Measurements from ENCODE around the gene ATXN3.

The ATXN3 gene

DNA sequence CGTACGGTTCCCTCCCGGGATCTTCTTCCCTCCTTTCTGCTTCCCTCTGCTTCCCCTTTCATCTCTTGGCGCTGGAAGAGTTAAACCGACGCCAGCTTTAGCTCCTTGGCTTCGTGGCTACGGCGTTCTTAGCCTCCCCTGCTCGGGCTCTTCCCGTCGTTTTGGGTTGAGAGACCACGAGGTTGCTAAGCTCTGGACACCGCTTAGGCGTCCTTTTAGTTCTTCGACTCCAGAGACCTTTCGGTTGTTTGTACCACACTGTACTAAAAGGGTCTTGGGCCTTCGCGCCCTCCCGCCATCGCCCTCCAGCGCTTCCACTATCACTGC lies 15.9 kb upstream of the ATXN3 start:
- FAIRE-seq = no peak
- no peak for TF ChIP-seq POLR2A (IDR thresholded peaks at IDR 0.05; ENCODE audit: low read depth, low read length)
- no peak for TF ChIP-seq PAX5 (IDR thresholded peaks at IDR 0.05; ENCODE audit: insufficient read depth, low read length, severe bottlenecking)
- no peak for TF ChIP-seq TAF1 (IDR thresholded peaks at IDR 0.05; ENCODE audit: low read depth, low read length)
- DNase-seq (ENCODE audit: insufficient read length, low spot score) = peak; percentile 10

DNA sequence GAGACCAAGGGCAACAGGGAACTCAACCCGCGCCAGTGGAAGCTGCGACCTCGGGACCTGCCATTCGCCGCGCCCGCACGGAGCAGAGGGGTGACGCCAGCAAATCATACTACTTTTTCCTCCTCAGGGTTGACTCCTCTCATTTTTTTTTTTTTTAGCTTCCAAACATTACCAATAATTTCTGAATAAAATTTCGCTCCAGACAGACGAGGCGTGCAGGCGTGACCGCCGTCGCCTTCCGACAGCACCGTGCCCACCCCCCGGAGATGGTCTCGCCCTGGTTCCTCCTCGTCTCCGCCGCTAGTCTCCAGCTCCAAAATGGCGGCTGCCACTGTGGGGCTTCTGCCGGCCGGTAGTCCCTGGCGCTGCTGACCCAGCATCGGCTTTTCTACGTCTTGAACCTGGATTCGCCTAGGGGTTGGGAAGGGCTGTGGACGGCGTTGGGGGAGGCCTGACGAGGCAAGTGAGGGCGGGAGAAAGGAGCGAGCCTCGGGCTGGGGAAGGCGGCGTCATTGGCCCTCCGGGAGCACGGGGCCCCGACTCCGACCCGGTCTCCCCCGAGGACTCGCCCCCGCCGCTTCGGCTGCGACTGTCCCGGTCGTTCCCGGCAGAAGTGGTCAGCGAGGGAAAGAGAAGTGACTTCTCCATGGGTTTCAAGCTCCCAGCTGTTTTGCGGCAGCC lies 15.4 kb upstream of the ATXN3 start, which contains the start of the genes CPSF2 and NDUFB1:
Gene CPSF2 (plus strand): TSS at position 300 of the 681 bp plus-strand sequence. CDS start 9,016 bp downstream, outside the sequence.
Gene NDUFB1 (minus strand): TSS at position 37 of the 681 bp plus-strand sequence. CDS start 4,069 bp downstream, outside the sequence.
- DNase-seq (ENCODE audit: insufficient read length, low spot score) = peak; percentile 91

GRCh38 chr14:92121207-92121669 lies 14.9 kb upstream of the ATXN3 start:
- no peak for TF ChIP-seq PAX5 (IDR thresholded peaks at IDR 0.05; ENCODE audit: insufficient read depth, low read length, severe bottlenecking)
- no peak for TF ChIP-seq TAF1 (IDR thresholded peaks at IDR 0.05; ENCODE audit: low read depth, low read length)
- no peak; the same call in 1 of the 2 replicates for TF ChIP-seq POLR2A (IDR thresholded peaks at IDR 0.05; ENCODE audit: low read depth, low read length)
- DNase-seq (ENCODE audit: insufficient read length, low spot score) = no peak
- peak; percentile 16 for FAIRE-seq

More for the DNA sequence above, 15.4 kb upstream of the ATXN3 start, which contains the start of the genes CPSF2 and NDUFB1:
- TF ChIP-seq POU2F2 (IDR thresholded peaks at IDR 0.05; ENCODE audit: low read depth, low read length) (peak; percentile 89), TAF1 (IDR thresholded peaks at IDR 0.05; ENCODE audit: low read depth, low read length) (peak; percentile 98), PAX5 (IDR thresholded peaks at IDR 0.05; ENCODE audit: insufficient read depth, low read length, severe bottlenecking) (no peak), POLR2AphosphoS5 (IDR thresholded peaks at IDR 0.05; ENCODE audit: low read depth, low read length) (peak; percentile 94), POLR2A (IDR thresholded peaks at IDR 0.05; ENCODE audit: low read depth, low read length) (peak; percentile 97), SPI1 (IDR thresholded peaks at IDR 0.05; ENCODE audit: low read depth, low read length) (0 out of 2 replicates have a peak, but pooled peaks have one; percentile 4)
- peak; percentile 93 for FAIRE-seq

GRCh38 chr14:92109490-92109889 lies 3.1 kb upstream of the ATXN3 start:
- no peak for FAIRE-seq
- no peak for TF ChIP-seq POU2F2 (IDR thresholded peaks at IDR 0.05; ENCODE audit: low read depth, low read length)
- no peak for TF ChIP-seq PAX5 (IDR thresholded peaks at IDR 0.05; ENCODE audit: insufficient read depth, low read length, severe bottlenecking)
- TF ChIP-seq TAF1 (IDR thresholded peaks at IDR 0.05; ENCODE audit: low read depth, low read length) = no peak
- no peak for TF ChIP-seq POLR2A (IDR thresholded peaks at IDR 0.05; ENCODE audit: low read depth, low read length)
- no peak for TF ChIP-seq POLR2AphosphoS5 (IDR thresholded peaks at IDR 0.05; ENCODE audit: low read depth, low read length)
- TF ChIP-seq SPI1 (IDR thresholded peaks at IDR 0.05; ENCODE audit: low read depth, low read length) = no peak
- no peak for DNase-seq (ENCODE audit: insufficient read length, low spot score)

- peak; percentile 13 for DNase-seq (ENCODE audit: insufficient read length, low spot score)
- FAIRE-seq = peak; percentile 87
- TF ChIP-seq TAF1 (IDR thresholded peaks at IDR 0.05; ENCODE audit: low read depth, low read length) (no peak), SPI1 (IDR thresholded peaks at IDR 0.05; ENCODE audit: low read depth, low read length) (no peak), PAX5 (IDR thresholded peaks at IDR 0.05; ENCODE audit: insufficient read depth, low read length, severe bottlenecking) (no peak), POU2F2 (IDR thresholded peaks at IDR 0.05; ENCODE audit: low read depth, low read length) (peak; percentile 94), POLR2A (IDR thresholded peaks at IDR 0.05; ENCODE audit: low read depth, low read length) (no peak; the same call in 1 of the 2 replicates), POLR2AphosphoS5 (IDR thresholded peaks at IDR 0.05; ENCODE audit: low read depth, low read length) (peak; percentile 29; the same call in 1 of the 2 replicates)
Measured at GRCh38 chr14:92108345-92109254, 2.2 kb upstream of the ATXN3 start.

GRCh38 chr14:92105893-92106142 lies 564 bp downstream of the ATXN3 start:
- DNase-seq (ENCODE audit: insufficient read length, low spot score) (no peak), FAIRE-seq (no peak)
- no peak for TF ChIP-seq POLR2A (IDR thresholded peaks at IDR 0.05; ENCODE audit: low read depth, low read length)
- TF ChIP-seq SPI1 (IDR thresholded peaks at IDR 0.05; ENCODE audit: low read depth, low read length) = peak; percentile 10; the same call in 1 of the 2 replicates

DNA sequence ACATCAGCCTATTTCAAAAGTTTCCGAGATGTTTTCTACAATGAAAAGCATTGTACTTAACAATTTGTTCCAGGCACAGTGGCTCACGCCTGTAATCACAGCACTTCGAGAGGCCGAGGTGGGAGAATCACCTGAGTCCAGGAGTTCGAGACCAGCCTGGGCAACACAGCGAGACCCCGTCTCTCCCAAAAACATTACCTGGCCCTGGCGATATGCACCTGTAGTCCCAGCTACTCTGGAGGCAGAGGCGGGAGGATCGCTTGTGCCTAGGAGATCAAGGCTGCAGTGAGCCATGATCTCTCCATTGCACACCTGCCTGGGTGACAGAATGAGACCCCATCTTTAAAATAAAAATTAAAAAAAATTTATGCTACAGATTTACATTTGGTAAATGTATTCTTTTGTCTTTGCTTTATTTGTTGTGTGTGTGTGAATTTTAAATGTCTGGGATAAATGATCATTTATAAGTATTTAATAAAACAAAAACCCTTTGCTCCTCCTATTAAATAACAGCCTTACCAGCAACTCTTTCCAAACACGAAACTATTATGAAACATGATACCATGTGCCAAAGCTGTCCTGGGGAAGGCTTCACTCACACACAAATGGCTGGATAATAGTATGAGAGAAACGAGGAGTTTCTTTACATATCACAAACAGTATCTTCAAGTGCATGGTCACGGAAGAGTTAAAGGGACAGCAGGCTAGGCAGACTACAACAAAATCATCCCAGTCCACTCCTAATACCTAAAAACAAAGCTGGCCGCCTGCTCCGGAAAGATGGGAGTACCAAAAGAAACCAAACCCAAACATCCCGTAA lies 1.1 kb downstream of the ATXN3 start:
- FAIRE-seq (no peak), DNase-seq (ENCODE audit: insufficient read length, low spot score) (peak; percentile 12)
- no peak for TF ChIP-seq SPI1 (IDR thresholded peaks at IDR 0.05; ENCODE audit: low read depth, low read length)
- no peak for TF ChIP-seq POU2F2 (IDR thresholded peaks at IDR 0.05; ENCODE audit: low read depth, low read length)
- TF ChIP-seq TAF1 (IDR thresholded peaks at IDR 0.05; ENCODE audit: low read depth, low read length) = no peak
- no peak for TF ChIP-seq POLR2AphosphoS5 (IDR thresholded peaks at IDR 0.05; ENCODE audit: low read depth, low read length)
- TF ChIP-seq PAX5 (IDR thresholded peaks at IDR 0.05; ENCODE audit: insufficient read depth, low read length, severe bottlenecking) = no peak

GRCh38 chr14:92103363-92103989 lies 2.9 kb downstream of the ATXN3 start:
- DNase-seq (ENCODE audit: insufficient read length, low spot score) = no peak
- no peak for FAIRE-seq
- TF ChIP-seq POLR2AphosphoS5 (IDR thresholded peaks at IDR 0.05; ENCODE audit: low read depth, low read length) (no peak), POU2F2 (IDR thresholded peaks at IDR 0.05; ENCODE audit: low read depth, low read length) (no peak), POLR2A (IDR thresholded peaks at IDR 0.05; ENCODE audit: low read depth, low read length) (no peak), PAX5 (IDR thresholded peaks at IDR 0.05; ENCODE audit: insufficient read depth, low read length, severe bottlenecking) (no peak), TAF1 (IDR thresholded peaks at IDR 0.05; ENCODE audit: low read depth, low read length) (no peak), SPI1 (IDR thresholded peaks at IDR 0.05; ENCODE audit: low read depth, low read length) (no peak)

DNA sequence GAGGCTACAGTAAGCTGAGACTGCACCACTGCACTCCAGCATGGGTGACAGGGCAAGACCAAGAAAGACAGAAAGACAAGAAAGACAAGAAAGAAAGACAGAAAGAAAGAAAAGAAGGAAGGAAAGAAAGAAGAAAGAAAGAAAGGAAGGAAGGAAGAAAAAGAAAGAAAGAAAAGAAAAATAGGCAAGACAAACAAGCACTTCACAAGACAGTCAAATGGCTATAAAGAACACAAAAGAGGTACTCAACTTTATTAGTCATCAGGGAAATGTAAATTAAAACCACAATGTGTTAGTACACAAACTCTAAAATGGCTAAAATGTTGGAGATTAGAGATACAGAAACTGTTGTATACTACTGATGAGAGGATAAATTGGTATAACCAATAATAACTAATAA lies 6.6 kb downstream of the ATXN3 start:
- DNase-seq (ENCODE audit: insufficient read length, low spot score) (no peak), FAIRE-seq (no peak)
- TF ChIP-seq PAX5 (IDR thresholded peaks at IDR 0.05; ENCODE audit: insufficient read depth, low read length, severe bottlenecking) = no peak
- no peak for TF ChIP-seq SPI1 (IDR thresholded peaks at IDR 0.05; ENCODE audit: low read depth, low read length)
- no peak for TF ChIP-seq POLR2A (IDR thresholded peaks at IDR 0.05; ENCODE audit: low read depth, low read length)
- no peak for TF ChIP-seq TAF1 (IDR thresholded peaks at IDR 0.05; ENCODE audit: low read depth, low read length)
- no peak for TF ChIP-seq POLR2AphosphoS5 (IDR thresholded peaks at IDR 0.05; ENCODE audit: low read depth, low read length)
